NCI-H187 treated with DMSO at 0.1 percent for 48 hours (cell line): ENCODE data around the gene PDE1C.

Source experiments
- DNase-seq: peaks from one replicate; lab custom pipeline; 2025; lab: John Stamatoyannopoulos, UW

PDE1C gene

GRCh38 chr7:31772211-31772610 lies 298.0 kb downstream of the PDE1C start:
- DNase-seq, result no peak

- DNase-seq, result no peak
Measured at GRCh38 chr7:31767686-31768358, 302.4 kb downstream of the PDE1C start.

GRCh38 chr7:31764462-31764861 lies 305.7 kb downstream of the PDE1C start:
- no peak for DNase-seq

DNA sequence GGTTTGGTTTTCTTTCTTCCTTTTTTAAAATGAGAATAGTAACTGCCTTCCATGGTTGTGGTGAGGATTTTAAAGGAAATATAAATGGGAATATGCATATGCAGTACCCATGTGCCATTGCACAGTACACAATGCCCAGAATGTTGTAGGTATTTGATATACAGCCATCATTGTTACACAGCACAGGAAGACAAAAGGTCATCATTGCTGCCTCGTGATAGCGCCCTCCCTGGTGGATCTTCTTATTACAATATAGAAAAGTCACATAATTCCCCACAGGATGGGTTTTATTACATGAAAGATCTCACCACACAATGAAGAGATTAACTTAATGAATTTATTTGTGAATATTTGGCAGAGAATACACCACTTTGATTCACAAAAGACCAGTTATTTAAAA lies 306.7 kb downstream of the PDE1C start:
- no peak for DNase-seq

GRCh38 chr7:31761646-31762045 lies 308.6 kb downstream of the PDE1C start:
- DNase-seq, result no peak

DNA sequence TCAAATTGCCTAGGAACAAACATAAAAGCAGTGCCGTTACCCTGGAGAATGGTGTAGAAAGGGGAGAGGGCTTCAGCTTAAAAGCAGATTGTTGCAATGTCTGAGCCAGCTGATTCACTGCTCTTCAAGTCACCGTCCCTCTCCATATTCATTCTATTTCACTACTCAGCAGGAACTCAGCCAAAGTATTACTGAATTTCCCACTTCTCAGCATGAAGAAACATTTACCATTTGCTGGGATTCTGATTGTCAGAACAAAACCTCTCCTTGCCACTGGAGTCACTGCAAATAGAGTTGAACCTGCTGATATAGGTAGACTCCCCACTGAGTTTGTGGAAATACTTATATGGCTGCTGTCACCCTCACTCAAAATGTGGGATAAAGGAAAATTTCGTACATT lies 311.5 kb downstream of the PDE1C start:
- DNase-seq, result no peak

GRCh38 chr7:31751726-31752125 lies 318.5 kb downstream of the PDE1C start:
- no peak for DNase-seq

DNA sequence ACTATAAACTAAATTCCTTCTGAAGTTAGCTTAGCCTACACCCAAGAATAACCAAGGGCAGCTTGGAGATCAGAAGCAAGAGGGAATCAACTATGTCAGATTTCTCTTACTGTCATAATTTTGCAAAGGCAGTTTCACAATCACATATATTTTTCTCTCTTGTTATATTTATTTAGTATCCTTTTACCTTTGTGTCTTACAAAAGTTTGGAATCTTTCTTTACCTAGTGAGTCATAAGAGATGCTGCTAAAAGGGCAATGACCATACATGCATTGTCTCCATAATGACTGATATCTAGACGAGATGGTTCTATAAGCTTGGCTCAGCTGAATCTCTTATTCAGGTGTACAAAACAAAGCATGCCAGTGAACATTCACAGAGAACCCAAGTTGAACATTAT lies 322.1 kb downstream of the PDE1C start:
- no peak for DNase-seq

GRCh38 chr7:31747553-31747952 lies 322.7 kb downstream of the PDE1C start:
- DNase-seq, result no peak

DNA sequence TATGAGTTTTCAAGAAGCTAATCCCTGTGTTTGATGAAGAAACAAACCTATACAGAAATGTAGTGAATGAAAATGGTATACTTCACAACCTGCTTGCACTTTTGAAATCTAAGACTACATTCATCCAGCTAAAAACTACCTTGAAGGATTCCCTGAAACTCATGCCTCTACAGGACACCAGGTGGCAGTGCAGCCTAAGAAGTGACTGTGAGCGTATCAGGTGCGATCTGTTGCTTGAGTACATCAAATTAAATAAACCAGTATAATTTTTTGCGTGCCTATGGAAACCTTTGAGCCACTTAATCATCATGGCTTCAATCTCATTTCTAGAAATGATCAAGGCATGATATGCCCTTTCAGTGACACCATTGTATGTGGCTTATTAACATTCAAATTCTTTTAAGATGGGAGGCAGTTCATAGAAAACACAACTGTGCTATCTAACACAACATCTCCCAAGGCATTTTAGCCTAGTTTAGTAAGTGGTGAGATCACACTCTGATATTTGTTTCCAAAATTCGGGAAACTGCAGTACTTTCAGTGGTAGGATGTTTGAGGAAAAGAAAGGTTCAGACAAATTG lies 325.8 kb downstream of the PDE1C start:
- DNase-seq, result no peak

GRCh38 chr7:31741852-31742251 lies 328.4 kb downstream of the PDE1C start:
- no peak for DNase-seq

- DNase-seq, result peak; percentile 22
Measured at GRCh38 chr7:31735991-31736982, 333.9 kb downstream of the PDE1C start.

DNA sequence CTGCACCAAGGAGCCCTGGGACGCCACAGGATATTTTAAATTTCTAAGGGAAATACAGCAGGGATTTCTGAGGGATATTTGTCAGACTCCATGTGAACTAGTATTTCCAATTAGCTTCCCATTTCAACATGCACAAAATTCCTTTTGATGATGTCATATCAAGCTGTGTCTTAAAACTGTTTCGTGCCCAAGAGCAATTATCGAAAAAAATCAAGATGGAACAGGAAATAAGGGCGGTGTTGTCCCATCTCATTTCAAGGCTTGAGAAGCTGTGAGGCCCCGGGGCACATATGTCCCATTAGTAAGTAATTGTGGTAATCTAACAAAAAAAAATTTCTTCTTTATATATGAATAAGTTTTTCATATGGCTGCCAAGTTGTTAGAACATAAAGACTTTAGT lies 335.8 kb downstream of the PDE1C start:
- DNase-seq, result no peak

DNA sequence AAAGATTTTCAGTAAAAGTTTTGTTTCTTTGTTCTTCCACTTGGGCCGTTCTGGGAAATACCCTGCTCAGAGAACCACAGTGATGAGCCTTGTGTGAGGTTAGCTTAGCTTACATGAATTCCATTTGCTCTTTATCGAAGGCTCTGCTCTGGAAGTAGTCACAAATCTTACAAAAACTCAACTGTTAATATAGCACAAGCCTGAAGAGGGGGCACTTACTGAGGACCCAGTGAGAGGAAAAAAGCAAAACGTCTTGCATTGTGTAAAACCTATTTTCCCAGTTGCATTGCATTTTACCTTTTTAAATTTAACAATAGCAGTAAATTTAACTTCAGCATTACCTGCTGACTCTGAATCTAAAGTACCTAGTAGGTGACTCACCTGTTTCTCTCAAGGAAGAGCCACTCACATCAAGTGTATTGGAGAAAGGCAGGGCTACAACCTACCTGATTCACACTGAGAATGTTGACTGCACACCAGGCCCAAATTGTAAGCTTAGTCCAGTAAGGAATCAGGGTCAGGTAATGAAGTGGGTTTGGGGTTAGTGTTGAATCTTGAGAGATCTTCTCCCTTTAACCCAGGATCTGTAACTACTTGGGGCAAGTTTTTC lies 340.9 kb downstream of the PDE1C start:
- DNase-seq, result no peak

DNA sequence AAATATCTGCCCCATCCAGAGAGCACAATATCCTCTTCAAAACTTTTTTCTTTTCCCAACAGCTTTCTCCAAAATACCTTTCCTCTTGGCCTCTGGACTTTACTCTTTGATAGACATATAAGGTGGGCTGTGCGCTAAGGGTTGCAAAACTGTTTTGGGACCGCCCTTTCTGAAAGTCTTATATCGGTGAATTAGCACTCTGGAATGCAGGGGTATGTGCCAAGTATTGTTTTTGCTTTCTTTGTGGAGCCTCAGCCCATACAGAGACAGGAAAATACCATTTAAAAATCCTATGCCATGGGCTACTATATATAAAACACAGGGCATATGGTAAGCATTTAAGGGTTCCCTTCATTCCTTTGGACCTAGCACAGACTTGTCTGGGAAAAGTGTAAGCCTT lies 345.5 kb downstream of the PDE1C start:
- no peak for DNase-seq

DNA sequence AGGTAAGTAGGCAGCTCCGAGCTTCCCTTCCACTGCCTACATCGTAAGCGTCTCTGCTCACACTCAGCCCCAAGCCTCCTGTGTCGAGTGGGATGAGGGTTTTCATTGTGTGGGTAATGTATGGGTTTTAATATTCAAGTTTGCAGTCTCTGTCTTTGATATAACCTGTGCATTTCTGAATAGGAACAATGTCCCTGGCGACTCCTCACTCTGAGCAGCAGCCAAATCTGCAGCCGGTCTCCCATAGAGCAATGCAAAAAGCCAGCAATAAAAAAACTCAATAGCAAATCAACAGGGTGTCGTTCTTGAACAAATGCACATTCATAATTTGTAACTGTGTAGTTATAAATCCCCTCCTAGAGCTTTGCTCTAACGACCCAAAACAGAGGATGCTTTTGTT lies 349.8 kb downstream of the PDE1C start:
- DNase-seq, result no peak

- DNase-seq, result no peak
Measured at GRCh38 chr7:31716355-31716754, 353.9 kb downstream of the PDE1C start.

GRCh38 chr7:31710171-31710570 lies 360.0 kb downstream of the PDE1C start:
- no peak for DNase-seq

DNA sequence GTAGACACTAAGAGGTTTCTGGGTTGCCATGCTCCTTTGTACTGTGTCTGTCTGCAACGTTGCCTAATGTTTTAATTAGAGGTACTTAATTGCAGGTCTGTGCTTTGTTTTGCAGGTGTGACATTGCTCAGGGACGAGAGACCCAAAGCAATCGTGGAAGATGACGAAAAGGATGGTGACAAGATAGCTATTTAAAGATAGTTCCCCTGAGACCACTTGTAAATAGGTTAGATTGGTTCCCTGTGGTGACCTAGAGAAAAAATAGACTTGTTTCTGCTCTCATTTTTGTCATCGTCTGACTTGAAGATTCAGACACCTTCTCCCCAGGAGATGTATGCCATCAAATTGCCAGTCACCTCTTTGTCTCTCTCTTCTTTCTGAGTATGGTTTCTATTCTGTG lies 363.1 kb downstream of the PDE1C start:
- DNase-seq, result no peak

DNA sequence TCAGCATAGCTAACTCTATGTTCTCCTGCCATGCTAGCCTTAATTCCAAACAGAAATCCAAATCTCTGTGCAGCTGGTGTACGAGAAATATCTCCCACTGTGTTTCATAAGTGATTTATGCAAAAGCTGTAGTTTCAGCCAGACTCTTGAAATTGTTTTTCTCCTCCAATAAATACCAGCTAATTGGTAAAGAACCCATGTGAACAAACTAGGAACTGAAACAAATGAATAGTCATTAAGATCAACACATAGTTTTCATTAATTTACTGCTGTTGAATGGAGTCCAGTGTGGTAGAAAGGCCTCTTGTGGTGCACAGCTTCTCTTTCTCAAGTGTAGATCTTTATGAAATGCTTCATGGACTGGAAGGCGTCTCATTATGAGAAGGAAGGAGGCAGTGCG lies 364.8 kb downstream of the PDE1C start:
- DNase-seq, result no peak

GRCh38 chr7:31702354-31702753 lies 367.9 kb downstream of the PDE1C start:
- no peak for DNase-seq
